Colonic mucosa (tissue), 4 donors: ENCODE measurements around the gene BDH2. TPM values are rescaled to one million over a fixed set of nuclear protein-coding genes. Genes with fewer than 3 reads are reported as not detected.
A peak's percentile ranks its signal among the peaks of the same experiment; 100 is the strongest.

ENCODE experiments used
- DNase-seq: peaks from one replicate; pipeline ENCODE4 v3.0.0-alpha.2; 2020
- H3K27ac ChIP-seq: fragments of 200-600 bp; one replicate; pipeline ENCODE4 v1.8.0; 2021
- H3K27me3 ChIP-seq: fragments of 200-600 bp; one replicate; pipeline ENCODE4 v1.8.0; 2021
- H3K36me3 ChIP-seq: fragments of 200-600 bp; one replicate; pipeline ENCODE4 v1.8.0; 2021
- H3K4me1 ChIP-seq: fragments of 200-600 bp; one replicate; pipeline ENCODE4 v1.8.0; 2021; ENCODE audit warnings: mild to moderate bottlenecking
- H3K4me3 ChIP-seq: fragments of 200-600 bp; one replicate; pipeline ENCODE4 v1.8.0; 2021
- H3K9ac ChIP-seq, 2 donors: one replicate each; pipeline ENCODE4 v1.7.0; 2013; ENCODE audit warnings: control low read depth in 2 of 2, low read depth in 2 of 2, low read length in 2 of 2
- H3K9me3 ChIP-seq: fragments of 200-600 bp; one replicate; pipeline ENCODE4 v1.8.0; 2021
- CTCF ChIP-seq: fragments of 200-600 bp; IDR thresholded peaks from one replicate; pipeline ENCODE4 v1.8.0; 2022; ENCODE audit warnings: antibody characterized with exemption, mild to moderate bottlenecking
- intact Hi-C: fragments of 100-400 bp; cut with DNase I; formaldehyde crosslinking; loops from one replicate; pipeline ENCODE4 v1.14.1; 2022
- total RNA-seq, 2 donors: library from RNA; stranded (reverse); fragmentation: NEBNext Ultra II Directional in 1 of 2; extraction: Animal tissue kit (Norgen Biotek cat#: 25700) in 1 of 2; gene quantifications; one replicate each; pipeline ENCODE4 v1.2.1, GENCODE V29; 2021
- donor health status: healthy.
- donor health status: DM: no; HTN: no; CAD: no.
- donor health status: DM: no; HTN: no; CAD: no.

Gene BDH2
- total RNA-seq, 2 donors from 2014 or later: 14.0 to 35.3 TPM

DNA sequence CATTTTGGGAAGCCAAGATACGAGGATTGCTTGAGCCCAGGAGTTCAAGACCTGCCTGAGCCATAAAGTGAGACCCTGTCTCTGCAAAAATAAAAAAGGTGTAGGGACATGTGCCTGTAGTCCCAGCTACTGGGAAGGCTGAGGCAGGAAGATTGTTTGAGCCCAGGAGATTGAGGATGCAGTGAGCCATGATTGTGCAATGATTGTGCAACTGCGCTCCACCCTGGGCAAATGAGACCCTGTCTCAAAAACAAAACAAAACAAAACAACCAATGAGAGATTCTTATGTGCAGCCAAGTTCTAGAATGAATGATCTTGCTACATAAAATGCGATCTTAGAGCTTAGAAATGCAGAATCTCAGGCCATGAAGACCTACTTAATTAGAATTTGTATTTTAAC lies 45.6 kb downstream of the BDH2 start:
- Histone ChIP-seq H3K27ac (no peak overlapping the region), H3K9me3 (no peaks in the 10 kb centered on the region), H3K9ac (no peak overlapping the region), H3K27me3 (no peaks in the 10 kb centered on the region), H3K36me3 (no peaks in the 10 kb centered on the region), H3K4me3 (no peak overlapping the region), H3K4me1 (no peaks in the 10 kb centered on the region)
- DNase-seq: no peak
- no peak for TF ChIP-seq CTCF
- intact Hi-C loops: no loop called here

- TF ChIP-seq CTCF: no peak
- Histone ChIP-seq H3K36me3 (no peaks in the 10 kb centered on the region), H3K9me3 (no peaks in the 10 kb centered on the region), H3K4me1 (no peaks in the 10 kb centered on the region), H3K27me3 (no peaks in the 10 kb centered on the region), H3K27ac (no peak overlapping the region), H3K9ac (no peak overlapping the region), H3K4me3 (no peak overlapping the region)
- intact Hi-C loops: no loop called here
- DNase-seq: no peak
Observed at GRCh38 chr4:103052779-103053178, 46.9 kb downstream of the BDH2 start.

- TF ChIP-seq CTCF: no peak
- Histone ChIP-seq H3K27ac (no peak overlapping the region), H3K36me3 (no peaks in the 10 kb centered on the region), H3K27me3 (no peaks in the 10 kb centered on the region), H3K9ac (no peak overlapping the region), H3K4me1 (no peaks in the 10 kb centered on the region), H3K9me3 (no peaks in the 10 kb centered on the region), H3K4me3 (no peak overlapping the region)
- intact Hi-C loops: no loop called here
- DNase-seq: no peak
Observed at GRCh38 chr4:103052145-103052544, 47.5 kb downstream of the BDH2 start.

DNA sequence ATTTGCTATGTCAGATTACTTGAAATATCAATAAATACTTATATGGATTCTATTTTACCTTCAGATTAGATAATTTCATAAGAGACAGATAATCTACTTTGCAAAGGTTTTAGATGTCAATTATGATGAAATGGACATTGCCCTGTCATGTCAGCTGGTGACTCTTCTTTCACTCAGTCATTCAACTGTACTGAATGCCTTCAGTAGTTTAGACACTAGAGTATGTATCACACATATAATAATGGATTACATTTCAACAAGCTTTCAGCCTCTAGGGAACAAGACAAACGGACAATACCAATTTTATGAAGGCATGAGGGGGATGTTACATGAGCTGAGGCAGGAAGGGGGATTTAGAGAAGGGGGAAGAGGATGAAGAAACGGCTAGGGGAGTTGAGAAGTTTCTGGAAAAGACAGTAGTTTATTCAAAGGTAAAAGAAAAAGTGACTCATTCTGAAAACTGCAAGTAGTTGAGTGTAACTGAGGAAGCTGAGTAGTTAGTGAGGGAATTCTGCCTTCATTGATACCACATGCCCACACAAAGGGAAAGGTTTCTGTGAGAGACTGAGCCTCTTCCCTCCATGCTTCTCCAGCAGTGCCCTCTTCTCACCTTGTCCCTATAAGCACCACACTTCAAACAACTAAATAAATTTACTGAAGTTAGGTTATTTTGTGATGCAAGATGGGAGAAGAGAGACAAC lies 48.7 kb downstream of the BDH2 start:
- TF ChIP-seq CTCF: no peak
- H3K27ac ChIP-seq: no peak overlapping the region
- H3K27me3 ChIP-seq: no peaks in the 10 kb centered on the region
- intact Hi-C loops: no loop called here
- no peak overlapping the region for H3K9ac ChIP-seq
- no peak for DNase-seq
- no peaks in the 10 kb centered on the region for H3K4me1 ChIP-seq
- H3K9me3 ChIP-seq: no peaks in the 10 kb centered on the region
- no peak overlapping the region for H3K4me3 ChIP-seq
- H3K36me3 ChIP-seq: no peaks in the 10 kb centered on the region

GRCh38 chr4:103046416-103047290 lies 53.0 kb downstream of the BDH2 start:
- H3K36me3 ChIP-seq: no peaks in the 10 kb centered on the region
- H3K27me3 ChIP-seq: no peaks in the 10 kb centered on the region
- H3K9me3 ChIP-seq: no peaks in the 10 kb centered on the region
- no peak overlapping the region for H3K27ac ChIP-seq
- H3K9ac ChIP-seq: no peak overlapping the region
- peak; percentile 65 for TF ChIP-seq CTCF
- intact Hi-C loops: no loop called here
- peak; percentile 22 for DNase-seq
- no peak overlapping the region for H3K4me3 ChIP-seq
- H3K4me1 ChIP-seq: no peaks in the 10 kb centered on the region
